GM21619 (cell line): ENCODE results near the gene GALNT16.

ENCODE experiments used
- ATAC-seq: cut with Tn5 transposase; IDR thresholded peaks from one replicate; pipeline ENCODE4 v1.9.1; 2021; ENCODE audit not compliant: unreplicated experiment

Gene GALNT16

GRCh38 chr14:69398818-69399210, 138.9 kb downstream of the GALNT16 start:
- ATAC-seq, result peak; percentile 2

- ATAC-seq, result no peak
Observed at GRCh38 chr14:69399750-69400149, 139.8 kb downstream of the GALNT16 start.

- ATAC-seq, result no peak
Observed at GRCh38 chr14:69400154-69400553, 140.2 kb downstream of the GALNT16 start.

GRCh38 chr14:69401841-69402240, 141.9 kb downstream of the GALNT16 start:
- ATAC-seq, result no peak

DNA sequence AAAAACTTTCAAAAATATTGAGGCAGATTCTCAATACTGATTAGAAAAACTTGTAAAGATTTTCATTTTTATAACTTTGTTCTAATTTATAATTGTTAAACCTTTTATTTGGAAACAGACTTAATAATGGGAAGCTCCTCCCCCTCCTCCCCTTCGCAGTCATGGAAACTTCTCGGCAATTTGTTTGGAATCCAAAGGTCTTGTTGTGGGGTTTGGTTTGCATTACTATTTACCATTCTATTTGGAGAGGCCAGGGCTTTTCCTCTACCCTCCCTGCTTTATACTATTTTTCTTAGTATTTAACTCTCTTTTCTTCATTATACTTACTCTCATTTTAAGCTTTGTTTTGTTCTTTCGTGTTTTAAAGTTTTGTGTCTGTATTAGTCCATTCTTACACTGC, 144.5 kb downstream of the GALNT16 start:
- ATAC-seq, result no peak

GRCh38 chr14:69404883-69405282, 144.9 kb downstream of the GALNT16 start:
- ATAC-seq, result no peak

GRCh38 chr14:69405762-69406161, 145.8 kb downstream of the GALNT16 start:
- ATAC-seq, result no peak
